Activated CD4-positive, alpha-beta T cell treated with anti-CD3 and anti-CD28 coated beads, Interleukin-2, Interleukin-4, amounts not matched to agents 100 ng/mL and 50 ng/mL, durations not matched to agents 16 hours and 8 hours (primary cell): ENCODE data around the gene RLN2.
A peak's percentile ranks its signal among the peaks of the same experiment; 100 is the strongest.
"Not testable (repeated sequence)": the region's sequence is repeated elsewhere in the genome, so short reads cannot be mapped to it uniquely, and the experiment has no call there.

ENCODE experiments used
- DNase-seq: peaks from one replicate; pipeline ENCODE4 v3.0.0-alpha.2; 2020; ENCODE audit warnings: low spot score

RLN2 gene, protein sequence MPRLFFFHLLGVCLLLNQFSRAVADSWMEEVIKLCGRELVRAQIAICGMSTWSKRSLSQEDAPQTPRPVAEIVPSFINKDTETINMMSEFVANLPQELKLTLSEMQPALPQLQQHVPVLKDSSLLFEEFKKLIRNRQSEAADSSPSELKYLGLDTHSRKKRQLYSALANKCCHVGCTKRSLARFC

DNA sequence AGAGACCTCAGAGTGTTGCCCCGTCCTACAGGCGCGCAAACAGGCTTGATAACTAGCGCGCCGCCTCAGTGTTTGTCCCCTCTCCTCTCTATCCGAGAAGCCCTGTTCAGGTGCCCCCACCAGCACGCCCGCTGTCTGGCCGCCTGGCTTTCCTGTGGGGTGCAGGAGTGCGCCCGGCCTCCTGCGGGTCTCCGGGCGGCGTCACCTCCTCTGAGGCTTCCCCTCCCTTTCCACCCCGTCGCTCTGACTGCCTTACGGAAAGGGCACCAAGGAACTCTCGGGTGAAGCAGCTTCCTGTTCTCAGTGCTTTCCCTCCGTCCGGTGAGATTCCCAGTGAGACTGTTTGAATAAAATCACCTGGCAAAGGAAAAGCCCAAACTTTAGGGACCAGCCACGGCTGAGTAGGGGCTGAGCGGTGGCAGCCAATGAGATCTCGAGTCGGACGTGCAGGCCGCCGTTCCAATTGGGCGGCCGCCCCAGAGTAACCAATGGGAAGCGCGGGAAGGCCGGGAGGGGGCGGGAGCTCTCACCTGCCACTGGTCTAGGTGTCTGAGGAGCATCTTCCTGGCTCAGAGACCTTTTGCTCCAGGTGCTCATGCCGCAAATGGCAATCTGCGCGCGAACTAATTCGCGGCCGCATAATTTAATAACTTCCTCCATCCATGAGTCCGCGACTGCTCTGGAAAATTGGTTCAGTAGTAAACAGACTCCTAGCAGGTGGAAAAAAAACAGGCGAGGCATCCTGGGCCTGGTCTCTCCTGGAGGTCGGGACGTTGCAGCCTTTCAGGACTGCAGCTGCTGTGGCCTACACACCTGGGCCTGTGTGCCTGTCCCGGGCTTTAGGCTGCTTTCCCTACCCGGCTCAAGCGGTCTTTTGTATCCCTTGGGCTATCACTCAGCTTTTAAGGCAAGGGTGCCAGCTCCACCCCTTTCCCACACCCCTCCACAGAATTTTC lies at the start of gene RLN2:
RLN2 (minus strand) TSS at position 877 of the 956 bp plus-strand sequence; CDS start at position 741, 136 bp downstream.
- DNase-seq = not testable (repeated sequence)

DNA sequence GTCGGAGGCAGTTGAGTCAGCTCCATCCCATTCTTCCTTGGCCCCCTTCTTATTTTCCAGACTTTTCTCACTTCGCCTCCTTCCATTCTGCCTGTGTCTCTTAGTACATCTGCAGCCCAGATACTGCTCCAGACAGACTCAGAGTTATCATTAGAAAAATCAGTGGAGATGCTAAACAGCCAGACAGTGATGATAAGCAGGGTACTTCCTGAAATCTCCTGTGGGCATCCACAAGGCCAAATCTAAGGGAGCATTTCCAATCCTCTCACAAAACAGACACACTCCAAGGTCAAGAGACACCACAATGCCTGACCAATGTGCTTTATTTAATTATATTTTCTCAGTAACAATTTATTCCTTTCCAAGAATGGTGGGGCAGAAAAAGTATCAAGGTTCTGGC lies 49.7 kb upstream of the RLN2 start:
- no peak for DNase-seq

DNA sequence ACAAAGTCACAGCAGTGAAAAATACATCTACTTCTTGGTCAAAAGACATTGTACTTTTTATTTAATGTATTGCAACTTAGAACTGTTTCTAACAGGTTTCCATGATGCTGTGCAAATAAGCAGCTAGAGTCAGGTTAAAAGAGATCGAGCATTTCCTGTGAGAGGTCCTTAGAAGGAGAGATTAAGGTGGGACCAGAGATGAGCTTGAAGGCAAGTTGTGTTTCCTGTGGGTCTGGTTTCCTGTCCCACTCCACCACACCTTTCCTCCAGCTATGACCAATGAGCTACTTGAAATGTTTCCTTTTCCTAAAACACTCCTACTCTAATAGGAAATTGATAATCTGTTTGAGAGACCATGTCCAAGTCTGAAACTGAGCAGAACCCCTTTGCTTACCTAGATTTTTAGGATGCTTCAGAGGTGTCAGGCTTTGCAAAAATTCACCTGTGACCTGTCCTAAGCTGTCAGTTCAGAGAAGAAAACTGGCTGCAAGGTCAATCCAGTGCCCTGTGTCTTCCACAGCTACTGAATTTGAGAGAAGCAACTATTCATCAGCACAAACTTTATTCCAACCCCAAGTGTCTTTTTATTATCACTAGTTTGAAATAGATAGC lies 48.2 kb upstream of the RLN2 start:
- peak; percentile 28 for DNase-seq

DNA sequence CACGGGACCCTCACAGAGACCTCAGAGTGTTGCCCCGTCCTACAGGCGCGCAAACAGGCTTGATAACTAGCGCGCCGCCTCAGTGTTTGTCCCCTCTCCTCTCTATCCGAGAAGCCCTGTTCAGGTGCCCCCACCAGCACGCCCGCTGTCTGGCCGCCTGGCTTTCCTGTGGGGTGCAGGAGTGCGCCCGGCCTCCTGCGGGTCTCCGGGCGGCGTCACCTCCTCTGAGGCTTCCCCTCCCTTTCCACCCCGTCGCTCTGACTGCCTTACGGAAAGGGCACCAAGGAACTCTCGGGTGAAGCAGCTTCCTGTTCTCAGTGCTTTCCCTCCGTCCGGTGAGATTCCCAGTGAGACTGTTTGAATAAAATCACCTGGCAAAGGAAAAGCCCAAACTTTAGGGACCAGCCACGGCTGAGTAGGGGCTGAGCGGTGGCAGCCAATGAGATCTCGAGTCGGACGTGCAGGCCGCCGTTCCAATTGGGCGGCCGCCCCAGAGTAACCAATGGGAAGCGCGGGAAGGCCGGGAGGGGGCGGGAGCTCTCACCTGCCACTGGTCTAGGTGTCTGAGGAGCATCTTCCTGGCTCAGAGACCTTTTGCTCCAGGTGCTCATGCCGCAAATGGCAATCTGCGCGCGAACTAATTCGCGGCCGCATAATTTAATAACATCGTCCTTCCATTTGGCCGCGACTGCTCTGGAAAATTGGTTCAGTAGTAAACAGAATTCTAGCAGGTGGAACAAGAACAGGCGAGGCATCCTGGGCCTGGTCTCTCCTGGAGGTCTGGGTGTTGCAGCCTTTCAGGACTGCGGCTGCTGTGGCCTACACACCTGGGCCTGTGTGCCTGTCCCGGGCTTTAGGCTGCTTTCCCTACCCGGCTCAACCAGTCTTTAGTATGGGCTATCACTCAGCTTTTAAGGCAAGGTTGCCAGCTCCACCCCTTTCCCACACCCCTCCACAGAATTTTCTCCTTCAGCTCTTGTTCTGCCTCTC lies 34.8 kb upstream of the RLN2 start, which contains the start of gene RLN1:
RLN1 (minus strand) TSS at position 885 of the 990 bp plus-strand sequence; CDS start at position 755, 130 bp downstream.
- DNase-seq = not testable (repeated sequence)

DNA sequence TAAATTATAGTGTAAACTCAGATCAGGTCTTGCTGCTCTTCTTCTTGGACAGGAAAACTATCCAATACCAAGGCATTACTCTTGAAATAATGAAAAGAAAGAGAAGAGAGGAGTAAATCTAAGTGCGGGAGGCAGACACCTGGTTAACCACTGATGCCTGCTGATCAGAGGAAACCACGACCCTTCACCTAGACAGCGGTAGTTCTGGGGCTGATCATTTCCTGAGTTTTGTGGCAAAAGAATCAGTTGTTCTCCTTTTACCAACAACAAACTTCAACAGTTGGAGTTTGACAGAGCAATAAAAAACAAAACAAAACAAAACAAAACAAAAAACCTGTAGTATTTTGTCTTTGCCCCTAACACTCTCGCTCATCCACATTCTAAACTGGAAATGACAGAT lies 32.2 kb upstream of the RLN2 start:
- peak; percentile 22 for DNase-seq

DNA sequence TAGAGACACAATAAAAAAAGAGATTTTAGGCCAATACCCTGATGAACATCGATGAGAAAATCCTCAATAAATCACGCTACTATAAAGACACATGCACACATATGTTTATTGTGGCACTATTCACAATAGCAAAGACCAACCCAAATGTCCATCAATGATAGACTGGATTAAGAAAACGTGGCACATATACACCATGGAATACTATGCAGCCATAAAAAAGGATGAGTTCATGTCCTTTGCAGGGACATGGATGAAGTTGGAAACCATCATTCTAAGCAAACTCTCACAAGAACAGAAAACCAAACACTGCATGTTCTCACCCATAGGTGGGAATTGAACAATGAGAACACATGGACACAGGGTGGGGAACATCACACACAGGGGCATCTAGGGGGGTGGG lies 26.8 kb upstream of the RLN2 start:
- DNase-seq = not testable (repeated sequence)

DNA sequence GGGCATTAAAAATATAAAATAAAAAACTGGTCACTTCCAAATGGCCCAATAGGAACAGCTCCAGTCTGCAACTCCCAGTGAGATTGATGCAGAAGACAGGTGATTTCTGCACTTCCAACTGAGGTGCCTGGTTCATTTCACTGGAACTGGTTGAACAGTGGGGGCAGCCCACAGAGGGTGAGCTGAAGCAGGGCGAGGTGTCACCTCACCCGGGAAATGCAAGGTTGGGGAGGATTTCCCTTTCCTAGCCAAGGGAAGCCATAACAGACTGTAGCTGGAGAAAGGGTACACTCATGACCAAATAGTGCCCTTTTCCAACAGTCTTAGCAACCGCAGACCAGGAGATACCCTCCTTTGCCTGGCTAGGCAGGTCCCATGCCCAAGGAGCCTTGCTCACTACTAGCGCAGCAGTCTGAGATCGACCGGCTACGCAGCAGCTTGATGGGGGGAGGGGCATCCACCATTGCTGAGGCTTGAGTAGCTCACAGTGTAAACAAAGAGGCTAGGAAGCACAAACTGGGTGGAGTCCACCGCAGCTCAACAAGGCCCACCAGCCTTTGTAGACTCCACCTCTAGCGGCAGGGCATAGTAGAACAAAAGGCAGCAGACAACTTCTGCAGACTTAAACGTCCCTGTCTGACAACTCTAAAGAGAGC lies 22.5 kb upstream of the RLN2 start:
- DNase-seq = peak; percentile 11

DNA sequence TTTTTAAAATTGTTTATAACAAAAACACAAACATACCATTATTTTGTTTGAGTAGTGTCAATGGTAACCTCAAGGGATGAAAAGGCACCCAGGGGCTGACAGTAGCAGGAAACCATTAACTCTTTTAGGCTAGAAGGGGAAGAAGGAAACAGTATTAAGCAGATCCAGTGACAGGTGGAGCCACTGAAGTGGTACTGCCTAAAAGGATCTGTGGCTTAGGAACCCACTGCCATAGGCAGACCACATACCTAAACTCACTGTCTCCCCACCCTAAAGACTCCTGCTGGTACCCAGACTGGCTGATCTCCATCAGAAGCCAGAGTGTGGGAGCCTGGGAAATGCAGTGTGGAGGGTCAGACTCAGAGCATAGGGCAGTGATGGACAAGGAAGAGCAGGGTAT lies 21.7 kb upstream of the RLN2 start:
- no peak for DNase-seq

DNA sequence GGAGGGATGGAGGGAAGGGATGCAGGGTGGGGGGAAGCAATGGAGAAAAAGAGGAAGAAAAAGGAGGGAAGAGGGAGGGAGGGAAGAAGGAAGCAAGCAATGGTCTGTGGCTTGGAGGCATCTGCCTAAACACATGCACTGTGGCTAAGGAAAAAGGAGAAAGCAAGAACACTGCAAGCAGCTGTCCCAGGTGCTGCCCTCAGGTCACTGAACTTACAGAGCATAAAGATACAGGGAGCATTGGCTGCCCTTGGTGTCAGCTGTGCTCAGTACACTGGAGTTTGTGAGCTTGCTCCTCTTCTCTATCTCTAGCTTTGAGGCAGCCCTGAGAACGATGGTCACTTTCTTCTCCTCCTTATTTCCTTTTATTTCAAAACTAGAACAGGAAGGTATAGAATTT lies 17.1 kb upstream of the RLN2 start:
- DNase-seq = not testable (repeated sequence)

DNA sequence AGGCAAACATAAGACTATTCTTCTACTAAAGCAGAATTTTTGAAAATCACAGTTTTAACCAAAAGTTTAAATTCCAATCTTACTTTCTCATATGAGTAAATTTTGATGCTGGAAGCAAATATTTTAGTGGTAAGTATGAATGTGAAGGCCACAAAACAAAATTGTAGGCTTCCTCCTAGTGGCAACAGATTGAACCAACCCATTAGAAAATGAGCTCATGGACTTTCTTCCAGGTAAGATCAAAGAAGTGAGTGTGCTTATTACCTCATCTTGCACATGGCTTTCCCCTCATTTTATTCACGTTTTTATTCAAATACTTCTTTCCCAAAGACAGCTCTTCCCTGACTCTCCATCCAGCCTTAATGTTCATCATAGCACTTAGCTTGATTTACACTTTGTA lies 16.5 kb upstream of the RLN2 start:
- no peak for DNase-seq

DNA sequence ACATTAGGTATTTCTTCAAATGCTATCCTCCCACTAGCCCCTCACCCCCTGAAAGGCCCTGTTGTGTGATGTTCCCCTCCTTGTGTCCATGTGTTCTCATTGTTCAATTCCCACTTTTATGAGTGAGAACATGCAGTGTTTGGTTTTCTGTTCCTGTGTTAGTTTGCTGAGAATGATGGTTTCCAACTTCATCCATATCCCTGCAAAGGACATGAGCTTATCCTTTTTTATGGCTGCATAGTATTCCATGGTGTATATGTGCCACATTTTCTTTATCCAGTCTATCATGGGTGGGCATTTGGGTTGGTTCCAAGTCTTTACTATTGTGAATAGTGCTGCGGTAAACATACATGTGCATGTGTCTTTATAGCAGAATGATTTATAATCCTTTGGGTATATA lies 11.9 kb upstream of the RLN2 start:
- DNase-seq = not testable (repeated sequence)

DNA sequence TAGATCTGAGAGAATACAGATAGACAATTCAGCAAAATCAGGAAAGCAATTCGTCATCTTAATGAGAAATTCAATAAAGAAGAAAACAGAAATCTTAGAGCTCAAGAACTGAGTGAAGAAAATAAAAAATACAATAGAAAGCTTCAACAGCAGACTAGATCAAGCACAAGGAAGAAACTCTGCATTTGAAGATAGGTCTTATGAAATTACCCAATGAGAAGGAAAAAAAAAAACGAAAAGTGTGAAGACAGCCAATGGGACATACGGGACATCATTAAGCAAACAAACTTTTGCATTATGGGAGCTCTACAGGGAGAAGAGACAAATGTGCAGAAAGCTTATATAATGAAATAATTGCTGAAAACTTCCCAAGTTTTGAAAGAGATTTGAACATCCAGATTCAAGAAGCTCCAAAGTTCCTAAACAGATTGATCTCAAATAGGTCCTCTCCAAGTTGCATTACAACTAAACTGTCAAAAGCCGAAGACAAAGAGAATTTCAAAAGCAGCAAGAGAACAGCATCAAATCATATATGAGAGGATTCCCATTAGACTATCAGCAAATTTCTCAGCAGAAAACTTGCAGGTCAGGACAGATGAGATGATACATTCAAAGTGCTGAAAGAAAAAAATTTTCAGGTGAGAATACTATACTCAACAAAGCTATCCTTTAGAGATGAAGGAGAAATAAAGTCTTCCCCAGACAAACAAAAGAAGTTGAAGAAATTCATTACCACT lies 10.8 kb upstream of the RLN2 start:
- no peak for DNase-seq

DNA sequence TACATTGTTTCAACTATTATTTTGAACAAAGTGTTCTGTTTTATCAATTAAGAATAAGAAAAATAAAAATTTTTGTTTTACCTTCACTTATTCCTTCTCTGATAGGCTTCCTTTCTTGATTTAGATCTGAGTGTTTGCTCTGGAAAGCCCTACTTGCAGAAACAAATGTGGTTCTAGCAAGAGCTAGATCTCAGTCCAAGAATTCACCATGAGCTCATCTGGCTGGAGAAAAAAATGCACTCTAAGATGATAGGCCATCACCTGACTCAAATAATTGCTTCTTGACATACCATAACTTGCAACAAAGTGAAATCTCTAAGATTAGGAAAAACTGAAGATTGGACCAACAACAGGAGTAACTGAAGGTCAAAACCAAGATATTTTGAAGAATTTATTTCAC lies 6.3 kb upstream of the RLN2 start:
- DNase-seq = no peak

DNA sequence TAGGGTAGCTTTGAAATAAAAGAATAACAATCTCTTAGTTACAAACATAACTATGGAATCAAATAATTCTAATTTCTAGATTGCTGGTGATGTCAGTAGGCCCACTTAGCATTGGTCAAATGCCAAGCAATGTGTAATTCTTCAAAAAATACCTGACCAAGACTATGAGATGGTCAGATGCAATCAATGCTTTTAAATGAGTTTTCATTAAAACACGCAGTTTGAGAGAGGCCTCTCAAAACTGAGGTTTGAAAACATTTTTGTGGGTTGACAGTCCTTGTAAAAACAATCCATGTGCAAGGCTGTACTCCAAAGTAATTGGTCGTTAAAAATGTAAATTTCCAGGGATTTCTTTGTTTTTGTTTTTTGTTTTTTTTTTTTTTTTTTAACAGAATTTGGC lies 1.2 kb upstream of the RLN2 start:
- no peak for DNase-seq

DNA sequence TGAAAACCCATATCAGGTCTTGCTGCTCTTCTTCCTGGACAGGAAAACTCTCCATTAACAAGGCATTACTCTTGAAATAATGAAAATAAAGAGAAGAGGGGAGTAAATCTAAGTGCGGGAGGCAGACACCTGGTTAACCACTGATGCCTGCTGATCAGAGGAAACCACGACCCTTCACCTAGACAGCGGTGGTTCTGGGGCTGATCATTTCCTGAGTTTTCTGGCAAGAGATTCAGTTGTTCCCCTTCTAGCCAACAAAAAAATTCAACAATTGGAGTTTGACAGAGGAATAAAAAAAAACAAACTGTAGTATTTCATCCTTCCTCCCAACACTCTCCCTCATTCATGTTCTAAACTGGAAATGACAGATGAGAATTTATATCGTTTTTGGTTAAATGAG lies 3.0 kb downstream of the RLN2 start:
- no peak for DNase-seq

DNA sequence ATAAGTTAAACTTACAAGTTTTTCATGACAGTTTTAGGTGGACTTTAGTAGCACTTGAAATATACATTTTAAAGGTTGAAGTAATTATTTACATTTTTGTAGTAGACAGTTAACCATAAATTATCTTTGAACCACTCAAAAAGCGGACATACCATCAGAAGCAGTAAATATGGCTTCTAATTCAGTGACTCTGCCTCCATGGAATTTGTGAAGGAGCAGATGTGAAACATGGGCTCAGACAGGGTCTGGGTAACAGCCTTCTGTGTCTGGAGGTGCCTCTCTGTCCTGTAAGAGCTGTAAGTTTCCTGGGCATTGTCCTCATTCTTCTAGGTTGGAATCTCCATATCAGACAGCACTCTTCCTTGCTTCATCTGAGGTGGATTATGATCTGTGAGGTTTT lies 12.4 kb downstream of the RLN2 start:
- no peak for DNase-seq

DNA sequence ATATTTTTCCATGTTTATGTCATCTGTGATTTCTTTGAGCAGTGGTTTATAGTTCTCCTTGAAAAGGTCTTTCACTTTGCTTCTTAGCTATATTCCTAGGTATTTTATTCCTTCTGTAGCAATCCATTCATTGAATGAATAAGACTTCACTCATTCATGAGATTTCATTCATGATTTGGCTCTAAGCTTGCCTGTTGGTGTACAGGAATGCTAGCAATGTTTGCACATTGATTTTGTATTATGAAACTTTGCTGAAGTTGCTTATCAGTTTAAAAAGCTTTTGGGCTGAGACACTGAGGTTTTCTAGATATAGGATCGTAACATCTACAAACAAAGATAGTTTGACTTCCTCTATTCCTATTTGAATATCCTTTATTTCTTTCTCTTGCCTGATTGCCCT lies 15.9 kb downstream of the RLN2 start:
- no peak for DNase-seq

DNA sequence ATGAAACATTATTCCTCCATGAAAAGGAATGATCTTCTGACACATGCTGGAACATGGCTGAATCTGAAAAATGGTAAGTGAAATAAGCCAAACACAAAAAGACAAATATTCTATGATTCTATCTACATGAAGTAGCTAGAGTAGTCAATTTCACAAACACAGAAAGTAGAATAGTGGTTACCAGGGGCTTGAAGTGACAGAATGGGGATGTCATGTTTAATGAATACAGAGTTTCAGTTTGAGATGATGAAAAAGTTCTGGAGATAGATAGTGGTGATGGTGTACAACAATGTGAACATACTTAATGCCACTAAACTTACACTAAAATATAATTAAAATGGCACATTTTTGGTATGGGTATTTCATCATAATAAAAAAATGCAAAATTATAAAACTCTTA lies 18.3 kb downstream of the RLN2 start:
- DNase-seq = no peak

DNA sequence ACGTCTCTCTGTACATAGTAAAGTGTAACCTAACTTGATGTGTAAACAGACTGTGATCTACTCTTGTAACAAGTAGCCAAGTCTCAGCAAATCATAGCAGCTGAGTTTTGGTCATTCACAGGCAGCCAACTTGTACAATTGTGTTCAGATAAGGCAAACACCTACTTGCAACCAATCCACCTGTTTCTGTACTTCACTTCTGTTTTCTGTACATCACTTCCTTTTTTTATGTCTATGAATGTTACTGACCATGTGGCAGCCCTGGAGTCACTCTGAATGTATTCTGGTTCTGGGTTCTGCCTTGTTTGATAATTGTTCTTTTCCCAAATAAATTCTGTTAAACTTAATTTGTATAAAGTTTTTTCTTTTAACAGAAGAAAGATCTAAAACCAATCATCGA lies 26.0 kb downstream of the RLN2 start:
- no peak for DNase-seq

DNA sequence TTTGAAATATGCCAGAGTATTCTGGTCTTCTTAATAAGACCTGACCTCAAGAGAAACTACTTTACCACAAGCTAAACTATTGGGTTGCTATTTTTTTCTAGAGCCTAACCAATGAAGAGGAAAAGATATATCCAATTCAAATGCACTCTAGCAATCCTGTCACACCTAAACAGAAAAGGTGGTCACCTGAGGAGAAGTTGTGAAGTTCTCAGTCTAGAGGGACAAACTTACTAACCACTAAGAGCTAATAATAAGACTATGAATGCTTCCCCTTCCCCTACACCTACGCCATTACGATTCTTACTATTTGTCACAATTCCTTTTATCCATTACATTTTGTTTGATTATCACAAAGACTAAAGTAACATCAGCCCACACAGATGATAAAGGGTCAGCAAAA lies 29.7 kb downstream of the RLN2 start:
- DNase-seq = no peak
